ENCODE data around the gene P2RY2.

P2RY2 gene

GRCh38 chr11:73205661-73206343 lies 12.3 kb upstream of the P2RY2 start:
- H3K27ac ChIP-seq (ENCODE audit: low read depth, low read length) = no peak overlapping the region
- no peak overlapping the region for H3K4me3 ChIP-seq (ENCODE audit: low read length)
- no peaks in the 10 kb centered on the region for H3F3A ChIP-seq (ENCODE audit: control insufficient read depth, insufficient read depth)
- H3K4me2 ChIP-seq (ENCODE audit: low read length) = no peak overlapping the region
- H3K79me2 ChIP-seq (ENCODE audit: control insufficient read depth, low read length) = no peaks in the 10 kb centered on the region
- no peaks in the 10 kb centered on the region for H3K9me2 ChIP-seq (replicated peaks; ENCODE audit: control insufficient read depth, low read length)
- H3K4me1 ChIP-seq (ENCODE audit: control insufficient read depth, low read length) = no peaks in the 10 kb centered on the region
- no peaks in the 10 kb centered on the region for H3K36me3 ChIP-seq (ENCODE audit: control insufficient read depth, low read length)
- H4K20me1 ChIP-seq (ENCODE audit: control insufficient read depth, insufficient read depth, low read depth, low read length) = no peaks in the 10 kb centered on the region
- H3K9me3 ChIP-seq (ENCODE audit: control insufficient read depth, insufficient read depth, low read length) = no peaks in the 10 kb centered on the region
- H3K27me3 ChIP-seq (ENCODE audit: control insufficient read depth, low read length) = peaks cover 22% of the 10 kb centered on the region
- no peak for TF ChIP-seq EZH2phosphoT487 (IDR thresholded peaks at IDR 0.05; ENCODE audit: borderline replicate concordance, low read length)
- TF ChIP-seq CTCF (IDR thresholded peaks at IDR 0.05; ENCODE audit: low read depth, low read length, poor library complexity, severe bottlenecking) = no peak

GRCh38 chr11:73206801-73207200 lies 11.3 kb upstream of the P2RY2 start:
- TF ChIP-seq CTCF (IDR thresholded peaks at IDR 0.05; ENCODE audit: low read depth, low read length, poor library complexity, severe bottlenecking) (no peak), EZH2phosphoT487 (IDR thresholded peaks at IDR 0.05; ENCODE audit: borderline replicate concordance, low read length) (no peak)
- no peaks in the 10 kb centered on the region for H3K9me2 ChIP-seq (replicated peaks; ENCODE audit: control insufficient read depth, low read length)

GRCh38 chr11:73209892-73210291 lies 8.2 kb upstream of the P2RY2 start:
- Histone ChIP-seq H3K4me1 (ENCODE audit: control insufficient read depth, low read length) (peaks cover 8% of the 10 kb centered on the region), H3K27me3 (ENCODE audit: control insufficient read depth, low read length) (peaks cover 9% of the 10 kb centered on the region), H3F3A (ENCODE audit: control insufficient read depth, insufficient read depth) (no peaks in the 10 kb centered on the region), H3K4me2 (ENCODE audit: low read length) (no peak overlapping the region), H4K20me1 (ENCODE audit: control insufficient read depth, insufficient read depth, low read depth, low read length) (no peaks in the 10 kb centered on the region), H3K9me3 (ENCODE audit: control insufficient read depth, insufficient read depth, low read length) (no peaks in the 10 kb centered on the region), H3K36me3 (ENCODE audit: control insufficient read depth, low read length) (no peaks in the 10 kb centered on the region), H3K9me2 (replicated peaks; ENCODE audit: control insufficient read depth, low read length) (no peaks in the 10 kb centered on the region), H3K27ac (ENCODE audit: low read depth, low read length) (no peak overlapping the region), H3K79me2 (ENCODE audit: control insufficient read depth, low read length) (no peaks in the 10 kb centered on the region), H3K4me3 (ENCODE audit: low read length) (no peak overlapping the region)
- TF ChIP-seq EZH2phosphoT487 (IDR thresholded peaks at IDR 0.05; ENCODE audit: borderline replicate concordance, low read length) (no peak), CTCF (IDR thresholded peaks at IDR 0.05; ENCODE audit: low read depth, low read length, poor library complexity, severe bottlenecking) (no peak)

More at GRCh38 chr11:73206801-73207200, 11.3 kb upstream of the P2RY2 start:
- Histone ChIP-seq H3K36me3 (ENCODE audit: control insufficient read depth, low read length) (no peaks in the 10 kb centered on the region), H3F3A (ENCODE audit: control insufficient read depth, insufficient read depth) (no peaks in the 10 kb centered on the region), H4K20me1 (ENCODE audit: control insufficient read depth, insufficient read depth, low read depth, low read length) (no peaks in the 10 kb centered on the region), H3K4me2 (ENCODE audit: low read length) (no peak overlapping the region), H3K4me3 (ENCODE audit: low read length) (no peak overlapping the region), H3K4me1 (ENCODE audit: control insufficient read depth, low read length) (no peaks in the 10 kb centered on the region), H3K79me2 (ENCODE audit: control insufficient read depth, low read length) (no peaks in the 10 kb centered on the region), H3K27ac (ENCODE audit: low read depth, low read length) (no peak overlapping the region), H3K9me3 (ENCODE audit: control insufficient read depth, insufficient read depth, low read length) (no peaks in the 10 kb centered on the region), H3K27me3 (ENCODE audit: control insufficient read depth, low read length) (peaks cover 15% of the 10 kb centered on the region)

Measured in DOHH2 (cell line).